Ovary (tissue), 9 donors: Measurements from ENCODE around the gene FAM13A. TPM values are rescaled to one million over a fixed set of nuclear protein-coding genes. Genes with fewer than 3 reads are reported as not detected.

Source experiments
- DNase-seq, 5 donors: peaks; one replicate each; pipeline ENCODE4 v3.0.0-alpha.2; 2019 to 2020
- H3K27ac ChIP-seq, 2 donors: fragments of 200-600 bp; one replicate each; pipeline versions ENCODE4 v1.5.1 to v1.8.0; 2019 to 2022
- H3K27me3 ChIP-seq: fragments of 200-600 bp; one replicate; pipeline ENCODE4 v1.8.0; 2022
- H3K36me3 ChIP-seq: fragments of 200-600 bp; sonication (generic); one replicate; pipeline ENCODE4 v1.5.1; 2019
- H3K4me1 ChIP-seq: one replicate; pipeline ENCODE4 v1.8.1; 2013; ENCODE audit warnings: mild to moderate bottlenecking, moderate library complexity; ENCODE audit not compliant: insufficient read depth
- H3K4me3 ChIP-seq: fragments of 200-600 bp; sonication (generic); one replicate; pipeline ENCODE4 v1.5.1; 2017
- H3K9me3 ChIP-seq, 2 donors: fragments of 200-600 bp in 1 of 2; sonication (generic) in 1 of 2; one replicate each; pipeline versions ENCODE4 v1.5.1 to v1.8.1; 2013 to 2019; ENCODE audit warnings: mild to moderate bottlenecking in 1 of 2, moderate library complexity in 1 of 2
- EP300 ChIP-seq: sonication (generic); formaldehyde crosslinking; IDR thresholded peaks from one replicate; pipeline ENCODE4 v1.6.1; 2017; ENCODE audit warnings: antibody characterized with exemption
- POLR2A ChIP-seq: fragments of 450-650 bp; IDR thresholded peaks from one replicate; pipeline ENCODE4 v1.6.1; 2017; ENCODE audit warnings: antibody characterized with exemption, mild to moderate bottlenecking, moderate library complexity
- WGBS, 3 donors: extraction: QIAGEN DNeasy Blood & Tissue Kit in 1 of 3; methylation state at CpG; one replicate each; pipeline versions ENCODE4 v1.1.5 to v1.1.7; 2013 to 2017; 5-methylcytosine and 5-hydroxymethylcytosine counted together
- intact Hi-C, 4 donors: fragments of 100-400 bp; cut with DNase I; formaldehyde crosslinking; loops; one replicate each; pipeline versions ENCODE4 v1.11.0 to v1.15.1; 2022 to 2023
- polyA plus RNA-seq, 2 donors: library from polyadenylated mRNA; stranded (reverse); fragments of 200-250 nt in 1 of 2; fragments of 350-450 nt in 1 of 2; fragmentation: Illumina TruSeq in 1 of 2; extraction: RNeasy Lipid Tissue Mini Kit (QIAGEN cat#74804) in 1 of 2; gene quantifications; one replicate each; pipeline ENCODE4 v1.2.3, GENCODE V29; 2013 to 2014
- total RNA-seq, 7 donors: library from RNA; depleted of rRNA in 2 of 7; stranded (reverse); fragments of >200 nt in 2 of 7; fragmentation: NEBNext Ultra II Directional in 3 of 7; extraction: Animal tissue kit (Norgen Biotek cat#: 25700) in 3 of 7; gene quantifications; one replicate each; pipeline versions ENCODE4 v1.1.0 to v1.2.4, GENCODE V29; 2016 to 2023
- TF ChIP-seq, protein P1 (sequence below), 3 donors: fragments of 450-650 bp in 2 of 3; fragments of 200-600 bp in 1 of 3; IDR thresholded peaks; one replicate each; pipeline versions ENCODE4 v1.5.1 to v1.8.0; 2016 to 2022; ENCODE audit warnings: antibody characterized with exemption in 3 of 3, mild to moderate bottlenecking in 1 of 3
- donor health status: DM: no; HTN: no; CAD: no; lungs with moderate emphysema.
- donor health status: DM: no; HTN: no; CAD: no.
- donor health status: Bipolar disorder and iron deficiency.
- donor health status: DM: yes; HTN: yes; CAD: no.
- donor health status: DM: no; HTN: no; CAD: no.
- donor health status: DM: yes; HTN: yes; CAD: no.

The FAM13A gene
- total and polyA plus RNA-seq, 9 donors, result 16.7 to 51.8 (median 38.0) TPM

DNA sequence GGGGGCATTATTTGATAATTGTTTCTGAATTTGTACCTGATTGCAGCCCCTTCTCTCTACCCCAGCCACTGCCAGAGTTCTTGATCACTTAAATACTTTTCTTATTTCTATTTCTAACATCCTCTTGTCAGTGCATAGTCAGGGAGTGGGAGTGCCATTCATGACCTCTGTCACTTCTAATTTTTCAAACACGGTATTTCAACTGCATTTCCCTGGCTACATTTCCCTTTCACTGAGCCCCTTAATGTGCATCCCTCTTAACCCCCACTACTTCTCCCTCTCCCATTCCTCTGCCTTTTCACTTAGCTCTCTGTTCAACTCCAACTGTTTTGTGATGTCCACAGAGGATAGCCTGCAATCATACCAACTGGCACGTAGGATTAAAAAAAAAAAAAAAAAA, 231.1 kb downstream of the FAM13A start:
- Histone ChIP-seq H3K9me3 (no peaks in the 10 kb centered on the region), H3K4me1 (peaks cover 2% of the 10 kb centered on the region), H3K27ac (no peak overlapping the region), H3K4me3 (no peak overlapping the region), H3K36me3 (no peaks in the 10 kb centered on the region), H3K27me3 (no peaks in the 10 kb centered on the region)
- no peak for TF ChIP-seq POLR2A
- TF ChIP-seq, protein P1, sequence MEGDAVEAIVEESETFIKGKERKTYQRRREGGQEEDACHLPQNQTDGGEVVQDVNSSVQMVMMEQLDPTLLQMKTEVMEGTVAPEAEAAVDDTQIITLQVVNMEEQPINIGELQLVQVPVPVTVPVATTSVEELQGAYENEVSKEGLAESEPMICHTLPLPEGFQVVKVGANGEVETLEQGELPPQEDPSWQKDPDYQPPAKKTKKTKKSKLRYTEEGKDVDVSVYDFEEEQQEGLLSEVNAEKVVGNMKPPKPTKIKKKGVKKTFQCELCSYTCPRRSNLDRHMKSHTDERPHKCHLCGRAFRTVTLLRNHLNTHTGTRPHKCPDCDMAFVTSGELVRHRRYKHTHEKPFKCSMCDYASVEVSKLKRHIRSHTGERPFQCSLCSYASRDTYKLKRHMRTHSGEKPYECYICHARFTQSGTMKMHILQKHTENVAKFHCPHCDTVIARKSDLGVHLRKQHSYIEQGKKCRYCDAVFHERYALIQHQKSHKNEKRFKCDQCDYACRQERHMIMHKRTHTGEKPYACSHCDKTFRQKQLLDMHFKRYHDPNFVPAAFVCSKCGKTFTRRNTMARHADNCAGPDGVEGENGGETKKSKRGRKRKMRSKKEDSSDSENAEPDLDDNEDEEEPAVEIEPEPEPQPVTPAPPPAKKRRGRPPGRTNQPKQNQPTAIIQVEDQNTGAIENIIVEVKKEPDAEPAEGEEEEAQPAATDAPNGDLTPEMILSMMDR (IDR thresholded peaks at IDR 0.05), result no peak
- no peak for TF ChIP-seq EP300
- DNase-seq, result no peak
- 71 to 79% (median 76%) methylated on average over 2 of the region's 2 CpGs for whole genome bisulfite sequencing, 3 donors
- intact Hi-C loops, result loop anchor here in 1 of 4 donors (10.0 kb wide), 1 partner anchor 121 kb away; no protein-coding TSS in a partner anchor

DNA sequence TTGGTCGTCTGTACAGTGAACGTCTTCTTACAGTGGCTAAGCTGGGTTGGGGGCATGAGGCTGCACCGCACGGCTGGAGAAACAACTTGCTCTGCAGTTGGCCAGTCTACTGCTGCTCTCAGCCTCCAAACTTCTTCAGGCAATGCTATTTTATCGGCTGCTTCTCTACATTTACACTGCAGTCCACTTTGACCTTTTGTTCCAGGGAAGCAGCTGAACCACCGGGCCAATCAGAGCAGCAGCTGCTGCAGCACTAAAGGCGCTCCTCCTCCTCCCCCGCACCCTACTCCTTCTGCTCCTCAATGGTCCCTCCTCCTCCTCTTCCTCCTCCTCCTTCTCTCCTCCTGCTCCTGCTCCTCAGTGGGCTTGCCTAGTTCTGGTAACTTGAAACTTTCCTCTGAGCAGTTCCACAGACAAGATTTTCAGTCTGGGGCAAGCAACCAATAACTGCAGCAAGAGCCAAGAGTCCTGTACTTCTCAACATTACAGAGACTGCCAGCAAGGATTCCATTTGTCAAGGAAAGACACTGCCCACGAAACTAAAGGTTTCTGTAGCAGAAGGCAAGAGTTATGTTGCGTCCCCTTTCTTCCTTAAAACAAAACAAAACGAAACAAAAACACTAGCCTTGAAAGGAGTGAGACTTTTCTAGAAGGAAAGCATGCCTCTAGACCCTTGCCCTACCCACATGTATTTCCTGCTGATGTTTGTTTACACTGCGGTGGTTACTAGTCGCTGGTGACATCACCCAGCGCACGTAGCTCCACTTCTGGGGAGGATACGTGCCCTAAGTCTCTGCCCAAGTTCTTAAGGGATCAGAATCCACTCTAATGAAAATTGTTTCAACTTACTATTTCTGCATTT, 233.7 kb downstream of the FAM13A start:
- peak; percentile 87 to 93 (median 91) for DNase-seq
- Histone ChIP-seq H3K9me3 (no peaks in the 10 kb centered on the region), H3K27me3 (no peaks in the 10 kb centered on the region), H3K4me1 (no peaks in the 10 kb centered on the region), H3K27ac (peak overlapping the region; percentile 11 to 91), H3K36me3 (no peaks in the 10 kb centered on the region), H3K4me3 (peak overlapping the region; percentile 51)
- WGBS, 3 donors, result 0 to 2% (median 0%) methylated on average over 16 of the region's 16 CpGs
- intact Hi-C loops, result loop anchor here in 1 of 4 donors (5.0 to 10.0 kb wide), 2 partner anchors 118 to 199 kb away; no protein-coding TSS in a partner anchor
- TF ChIP-seq EP300 (no peak), POLR2A (peak; percentile 57)
- TF ChIP-seq, protein P1 (IDR thresholded peaks at IDR 0.05), result no peak

DNA sequence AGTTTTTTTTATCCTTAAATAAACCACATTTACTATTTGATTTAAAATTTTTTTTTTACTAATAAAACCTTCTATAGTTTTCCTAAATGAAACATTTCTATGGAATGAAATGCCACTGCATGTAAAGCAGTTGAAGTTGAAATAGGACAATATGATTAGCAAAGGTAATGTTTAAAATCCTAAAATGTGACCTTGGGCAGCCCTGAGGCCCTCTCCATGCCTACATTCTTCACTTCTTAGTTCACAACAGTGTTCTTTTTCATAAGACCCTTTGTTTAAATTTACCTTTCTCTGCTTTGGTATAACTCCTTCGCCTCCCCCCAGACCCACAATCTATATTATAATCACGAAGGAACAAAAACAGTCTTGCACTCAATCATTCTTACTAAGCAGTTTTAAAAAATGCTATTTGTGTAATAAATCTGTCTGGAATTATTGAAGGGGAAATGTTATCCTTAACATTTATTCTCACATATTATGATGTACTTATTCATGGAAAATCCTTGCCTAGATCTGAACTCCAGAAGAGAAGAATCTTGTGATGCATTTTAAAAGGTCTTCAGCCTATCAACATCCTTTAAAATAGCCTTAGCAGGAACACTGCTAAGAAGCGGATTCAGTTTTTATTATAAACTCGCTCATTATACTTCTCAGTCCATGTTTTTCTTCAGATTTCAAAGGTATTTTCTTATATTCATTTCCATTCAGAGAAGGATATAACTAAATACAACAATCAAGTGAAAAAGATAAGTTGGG, 234.8 kb downstream of the FAM13A start:
- Histone ChIP-seq H3K9me3 (no peaks in the 10 kb centered on the region), H3K4me1 (no peaks in the 10 kb centered on the region), H3K27me3 (no peaks in the 10 kb centered on the region), H3K27ac (peak overlapping the region in 1 of 2 donors; percentile 91), H3K36me3 (no peaks in the 10 kb centered on the region), H3K4me3 (peak overlapping the region; percentile 51)
- DNase-seq, result no peak
- no peak for TF ChIP-seq EP300
- no peak for TF ChIP-seq POLR2A
- TF ChIP-seq, protein P1 (IDR thresholded peaks at IDR 0.05), result no peak
- intact Hi-C loops, result loop anchor here in 1 of 4 donors (5.0 to 10.0 kb wide), 2 partner anchors 117 to 200 kb away; no protein-coding TSS in a partner anchor
- WGBS, 3 donors, result 13 to 18% (median 15%) methylated on average over 4 of the region's 4 CpGs

DNA sequence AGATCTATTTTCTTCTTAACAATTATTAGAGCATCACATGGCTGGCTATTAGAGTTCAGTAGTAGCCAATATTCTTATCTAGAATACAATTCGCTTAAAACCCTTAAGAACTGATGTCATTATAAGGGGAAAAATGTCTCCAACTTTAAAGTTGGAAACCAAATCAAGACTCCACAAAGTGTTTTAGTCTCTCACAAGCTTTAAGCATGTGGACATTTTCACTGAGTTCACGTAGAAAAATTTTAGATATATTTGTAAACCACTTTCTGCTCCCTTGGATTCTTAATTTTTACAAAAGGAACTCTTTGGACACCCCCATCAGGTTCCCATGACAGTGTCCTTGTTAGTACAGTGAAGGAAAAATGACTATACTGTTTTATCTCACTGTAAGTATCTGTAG, 235.5 kb downstream of the FAM13A start:
- Histone ChIP-seq H3K36me3 (no peaks in the 10 kb centered on the region), H3K9me3 (no peaks in the 10 kb centered on the region), H3K4me1 (no peaks in the 10 kb centered on the region), H3K27ac (peak overlapping the region in 1 of 2 donors; percentile 17), H3K4me3 (peak overlapping the region; percentile 51), H3K27me3 (no peaks in the 10 kb centered on the region)
- no peak for DNase-seq
- intact Hi-C loops, result loop anchor here in 1 of 4 donors (5.0 to 10.0 kb wide), 2 partner anchors 117 to 201 kb away; no protein-coding TSS in a partner anchor
- no peak for TF ChIP-seq EP300
- TF ChIP-seq, protein P1 (IDR thresholded peaks at IDR 0.05), result no peak
- no peak for TF ChIP-seq POLR2A
- WGBS, 3 donors, result 10 to 15% (median 11%) methylated on average over 2 of the region's 2 CpGs
